K562 (cell line): ENCODE measurements around the gene MYB. TPM values are rescaled to one million over a fixed set of nuclear protein-coding genes. Genes with fewer than 3 reads are reported as not detected.

ENCODE experiments used
- BMI1 ChIP-seq: fragments of 150-350 bp; IDR thresholded peaks from 2 replicates; pipeline ENCODE4 v1.6.1; 2014; ENCODE audit warnings: low read length
- C11orf30 ChIP-seq: fragments of 450-650 bp; IDR thresholded peaks from 2 replicates; pipeline ENCODE4 v1.6.1; 2016; ENCODE audit warnings: low read depth, mild to moderate bottlenecking
- E2F3 ChIP-seq: fragments of 250-450 bp; sonication (Bioruptor Pico); IDR thresholded peaks from 2 replicates; pipeline ENCODE4 v1.4.0; 2020; ENCODE audit warnings: mild to moderate bottlenecking
- FOXP1 ChIP-seq: sonication (generic); formaldehyde crosslinking; IDR thresholded peaks from 2 replicates; pipeline ENCODE4 v1.8.0; 2022; ENCODE audit warnings: mild to moderate bottlenecking, missing genetic modification reagents
- MAFK ChIP-seq: IDR thresholded peaks from 2 replicates; pipeline ENCODE4 v1.6.1; 2011; ENCODE audit warnings: low read length, improper control_type of control experiment
- MCM3 ChIP-seq: fragments of 450-650 bp; IDR thresholded peaks from 2 replicates; pipeline ENCODE4 v1.6.1; 2016
- PHF8 ChIP-seq: fragments of 200-600 bp; sonication (generic); IDR thresholded peaks from 2 replicates; pipeline ENCODE4 v1.6.1; 2012; ENCODE audit warnings: mixed run types, mild to moderate bottlenecking, inconsistent platforms, low read length, moderate library complexity, borderline replicate concordance
- PURB ChIP-seq: sonication (generic); formaldehyde crosslinking; IDR thresholded peaks from 2 replicates; pipeline ENCODE4 v1.9.0; 2021; ENCODE audit warnings: low read depth, mild to moderate bottlenecking, missing genetic modification reagents
- SAFB2 ChIP-seq: fragments of 200-400 bp; formaldehyde crosslinking; IDR thresholded peaks from 2 replicates; pipeline ENCODE4 v1.6.1; 2018; ENCODE audit warnings: borderline replicate concordance, low read length, low read depth, moderate library complexity; ENCODE audit not compliant: severe bottlenecking
- SIN3A ChIP-seq, 2 experiments: fragments of 150-350 bp in 1 of 2; IDR thresholded peaks; 2 replicates each; pipeline ENCODE4 v1.6.1; 2011 to 2016; ENCODE audit warnings: borderline replicate concordance in 2 of 2, low read depth in 2 of 2, low read length in 2 of 2, mild to moderate bottlenecking in 2 of 2, moderate library complexity in 2 of 2; ENCODE audit not compliant: control insufficient read depth in 1 of 2
- SMARCB1 ChIP-seq: IDR thresholded peaks from 2 replicates; pipeline ENCODE4 v1.6.1; 2011; ENCODE audit warnings: improper control_type of control experiment, low read depth; ENCODE audit not compliant: insufficient read length
- SRSF7 ChIP-seq: fragments of 200-400 bp; formaldehyde crosslinking; optimal IDR thresholded peaks from 2 replicates; pipeline ENCODE3; 2017; ENCODE audit warnings: mild to moderate bottlenecking, low read depth, low read length
- TEAD2 ChIP-seq: fragments of 450-650 bp; IDR thresholded peaks from 2 replicates; pipeline ENCODE4 v1.6.1; 2016; ENCODE audit warnings: missing genetic modification characterization, control low read depth, missing compliant biosample characterization
- THRAP3 ChIP-seq: fragments of 450-650 bp; IDR thresholded peaks from 2 replicates; pipeline ENCODE4 v1.6.1; 2016; ENCODE audit warnings: mild to moderate bottlenecking, inconsistent platforms, borderline replicate concordance
- ZNF134 ChIP-seq: fragments of 250-450 bp; sonication (Bioruptor Pico); conservative IDR thresholded peaks from 2 replicates; pipeline ENCODE4 v1.4.0; 2020
- ZNF253 ChIP-seq: fragments of 250-450 bp; sonication (Bioruptor Pico); conservative IDR thresholded peaks from 2 replicates; pipeline ENCODE4 v1.6.1; 2021; ENCODE audit warnings: mild to moderate bottlenecking
- ZNF3 ChIP-seq: fragments of 250-450 bp; sonication (Bioruptor Pico); IDR thresholded peaks from 2 replicates; pipeline ENCODE4 v1.5.0; 2021; ENCODE audit warnings: mild to moderate bottlenecking, moderate library complexity
- polyA plus RNA-seq, 8 experiments: library from polyadenylated mRNA; depleted of rRNA in 4 of 8; stranded (reverse) in 5 of 8; unstranded in 3 of 8; fragments of >200 nt; fragmentation: Nextera tagmentation in 2 of 8; fragmentation: Illumina TruSeq in 1 of 8; extraction: Ambion mirVana in 2 of 8; extraction: Trizol in 1 of 8; gene quantifications; 2 replicates each; pipeline versions ENCODE4 v1.2.1 to v1.2.3, GENCODE V29; 2011 to 2014; ENCODE audit warnings: inconsistent platforms in 1 of 8, missing spikeins in 1 of 8
- total RNA-seq, 7 experiments: library from RNA; depleted of rRNA in 6 of 7; stranded (reverse); fragments of >200 nt in 6 of 7; fragmentation: Illumina TruSeq in 2 of 7; extraction: Trizol in 2 of 7; gene quantifications; 2 replicates each; pipeline versions ENCODE4 v1.2.1 to v1.2.3, GENCODE V29; 2011 to 2021; ENCODE audit warnings: low replicate concordance in 1 of 7
- TF ChIP-seq, protein P1 (sequence below), 2 experiments: fragments of 450-650 bp; IDR thresholded peaks; 2 replicates each; pipeline ENCODE4 v1.6.1; 2016; ENCODE audit warnings: mild to moderate bottlenecking in 2 of 2, borderline replicate concordance in 1 of 2, low read depth in 1 of 2, moderate library complexity in 1 of 2
- TF ChIP-seq, protein P2 (sequence below): sonication (generic); formaldehyde crosslinking; IDR thresholded peaks from 2 replicates; pipeline ENCODE4 v1.8.1; 2023; ENCODE audit warnings: mild to moderate bottlenecking, missing genetic modification reagents

Gene MYB
- total and polyA plus RNA-seq, 9 of the 15 experiments (the other 6 are each of a cell fraction or from before 2014, with no cell fraction given) = 35.8 to 218 (median 140) TPM

- no peak; the same call in 1 of the 2 replicates for TF ChIP-seq MAFK
- TF ChIP-seq SMARCB1 = no peak
- TF ChIP-seq, protein P1, sequence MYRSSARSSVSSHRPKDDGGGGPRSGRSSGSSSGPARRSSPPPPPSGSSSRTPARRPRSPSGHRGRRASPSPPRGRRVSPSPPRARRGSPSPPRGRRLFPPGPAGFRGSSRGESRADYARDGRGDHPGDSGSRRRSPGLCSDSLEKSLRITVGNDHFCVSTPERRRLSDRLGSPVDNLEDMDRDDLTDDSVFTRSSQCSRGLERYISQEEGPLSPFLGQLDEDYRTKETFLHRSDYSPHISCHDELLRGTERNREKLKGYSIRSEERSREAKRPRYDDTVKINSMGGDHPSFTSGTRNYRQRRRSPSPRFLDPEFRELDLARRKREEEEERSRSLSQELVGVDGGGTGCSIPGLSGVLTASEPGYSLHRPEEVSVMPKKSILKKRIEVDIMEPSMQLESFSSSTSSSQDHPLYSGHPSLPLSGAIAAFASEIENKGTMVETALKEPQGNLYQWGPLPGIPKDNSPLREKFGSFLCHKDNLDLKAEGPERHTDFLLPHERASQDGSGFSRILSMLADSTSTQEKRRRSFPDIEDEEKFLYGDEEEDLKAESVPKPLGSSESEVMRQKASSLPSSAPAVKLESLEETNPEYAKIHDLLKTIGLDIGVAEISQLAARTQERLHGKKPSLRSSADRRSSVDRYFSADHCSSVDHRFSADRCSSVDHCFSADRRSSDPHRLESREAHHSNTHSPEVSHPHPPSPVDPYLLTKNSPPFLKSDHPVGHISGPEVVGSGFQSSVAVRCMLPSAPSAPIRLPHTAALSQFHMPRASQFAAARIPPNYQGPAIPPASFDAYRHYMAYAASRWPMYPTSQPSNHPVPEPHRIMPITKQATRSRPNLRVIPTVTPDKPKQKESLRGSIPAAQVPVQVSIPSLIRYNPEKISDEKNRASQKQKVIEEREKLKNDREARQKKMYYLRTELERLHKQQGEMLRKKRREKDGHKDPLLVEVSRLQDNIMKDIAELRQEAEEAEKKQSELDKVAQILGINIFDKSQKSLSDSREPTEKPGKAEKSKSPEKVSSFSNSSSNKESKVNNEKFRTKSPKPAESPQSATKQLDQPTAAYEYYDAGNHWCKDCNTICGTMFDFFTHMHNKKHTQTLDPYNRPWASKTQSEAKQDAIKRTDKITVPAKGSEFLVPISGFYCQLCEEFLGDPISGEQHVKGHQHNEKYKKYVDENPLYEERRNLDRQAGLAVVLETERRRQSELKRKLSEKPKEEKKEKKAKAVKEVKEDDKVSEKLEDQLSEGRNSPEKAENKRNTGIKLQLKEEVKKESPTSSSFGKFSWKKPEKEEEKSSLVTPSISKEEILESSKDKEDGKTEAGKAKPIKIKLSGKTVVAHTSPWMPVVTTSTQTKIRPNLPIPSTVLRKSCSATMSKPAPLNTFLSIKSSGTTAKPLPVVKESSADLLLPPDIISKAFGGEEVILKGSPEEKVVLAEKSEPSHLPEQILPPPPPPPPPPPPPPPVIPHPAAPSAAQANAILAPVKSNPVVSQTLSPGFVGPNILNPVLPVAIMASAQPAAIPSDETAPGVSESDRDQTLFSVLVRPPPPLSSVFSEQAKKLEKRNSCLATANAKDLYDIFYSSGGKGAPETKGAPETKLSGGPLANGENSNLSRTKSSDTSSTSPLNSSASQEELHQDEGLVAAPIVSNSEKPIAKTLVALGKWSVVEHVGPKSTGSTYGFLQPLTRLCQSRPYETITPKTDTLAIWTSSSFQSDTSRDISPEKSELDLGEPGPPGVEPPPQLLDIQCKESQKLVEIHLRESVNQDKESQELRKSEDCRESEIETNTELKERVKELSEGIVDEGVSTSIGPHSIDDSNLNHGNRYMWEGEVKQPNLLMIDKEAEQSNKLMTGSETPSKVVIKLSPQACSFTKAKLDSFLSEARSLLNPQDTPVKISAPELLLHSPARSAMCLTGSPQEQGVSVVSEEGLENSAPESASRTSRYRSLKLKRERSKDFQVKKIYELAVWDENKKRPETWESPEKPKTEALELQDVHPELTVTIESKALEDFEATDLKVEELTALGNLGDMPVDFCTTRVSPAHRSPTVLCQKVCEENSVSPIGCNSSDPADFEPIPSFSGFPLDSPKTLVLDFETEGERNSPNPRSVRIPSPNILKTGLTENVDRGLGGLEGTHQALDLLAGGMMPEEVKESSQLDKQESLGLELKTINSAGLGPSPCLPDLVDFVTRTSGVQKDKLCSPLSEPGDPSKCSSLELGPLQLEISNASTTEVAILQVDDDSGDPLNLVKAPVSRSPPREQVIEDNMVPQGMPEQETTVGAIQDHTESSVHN (IDR thresholded peaks at IDR 0.05; ENCODE audit: borderline replicate concordance in 1 of 2, low read depth in 1 of 2) = no peak
- TF ChIP-seq MCM3 = no peak
- TF ChIP-seq C11orf30 = no peak
- no peak for TF ChIP-seq ZNF3 (CRISPR knock-in tag)
- TF ChIP-seq, protein P2, sequence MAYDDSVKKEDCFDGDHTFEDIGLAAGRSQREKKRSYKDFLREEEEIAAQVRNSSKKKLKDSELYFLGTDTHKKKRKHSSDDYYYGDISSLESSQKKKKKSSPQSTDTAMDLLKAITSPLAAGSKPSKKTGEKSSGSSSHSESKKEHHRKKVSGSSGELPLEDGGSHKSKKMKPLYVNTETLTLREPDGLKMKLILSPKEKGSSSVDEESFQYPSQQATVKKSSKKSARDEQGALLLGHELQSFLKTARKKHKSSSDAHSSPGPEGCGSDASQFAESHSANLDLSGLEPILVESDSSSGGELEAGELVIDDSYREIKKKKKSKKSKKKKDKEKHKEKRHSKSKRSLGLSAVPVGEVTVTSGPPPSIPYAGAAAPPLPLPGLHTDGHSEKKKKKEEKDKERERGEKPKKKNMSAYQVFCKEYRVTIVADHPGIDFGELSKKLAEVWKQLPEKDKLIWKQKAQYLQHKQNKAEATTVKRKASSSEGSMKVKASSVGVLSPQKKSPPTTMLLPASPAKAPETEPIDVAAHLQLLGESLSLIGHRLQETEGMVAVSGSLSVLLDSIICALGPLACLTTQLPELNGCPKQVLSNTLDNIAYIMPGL = peak; percentile 59; the same call in 1 of the 2 replicates
- no peak for TF ChIP-seq TEAD2 (tag)
- TF ChIP-seq FOXP1 (CRISPR knock-in tag) = no peak
- TF ChIP-seq SIN3A (IDR thresholded peaks at IDR 0.05; ENCODE audit: borderline replicate concordance in 2 of 2, control insufficient read depth in 1 of 2, low read depth in 2 of 2, low read length in 2 of 2) = peak in 1 of 2 experiments; percentile 47; a peak in 1 of 4 replicates
- TF ChIP-seq PHF8 = no peak
- TF ChIP-seq ZNF253 = no peak
- TF ChIP-seq PURB (CRISPR knock-in tag) = no peak
- no peak for TF ChIP-seq SAFB2
- no peak for TF ChIP-seq E2F3
- TF ChIP-seq BMI1 = no peak
- TF ChIP-seq ZNF134 (CRISPR knock-in tag) = no peak
- no peak for TF ChIP-seq THRAP3
- TF ChIP-seq SRSF7 = no peak
These were observed 2.7 kb downstream of the MYB start (continued) for GRCh38 chr6:135183532-135184440.
